SK-N-SH (cell line): ENCODE measurements around the gene EEF2K. TPM values are rescaled to one million over a fixed set of nuclear protein-coding genes. Genes with fewer than 3 reads are reported as not detected.

ENCODE experiments used
- CTCF ChIA-PET: fragments of 300-600, 350-600 bp; formaldehyde crosslinking; extraction: SDS; loops from one replicate; lab custom pipeline; 2021; lab: Yijun Ruan, JAX
- POLR2A ChIA-PET: fragments of 350-600 bp; sonication (Branson Sonifier 250); formaldehyde crosslinking; extraction: SDS; loops from one replicate; lab custom pipeline; 2020; ENCODE audit warnings: antibody characterized with exemption, inconsistent platforms; lab: Yijun Ruan, JAX
- DNase-seq: peaks from one replicate; pipeline ENCODE4 v3.0.0; 2012
- H2AFZ ChIP-seq: fragments of 200-600 bp; sonication (generic); 2 replicates; pipeline ENCODE4 v1.8.1; 2016; ENCODE audit warnings: antibody characterized with exemption, mild to moderate bottlenecking, low read depth
- H3F3A ChIP-seq: fragments of 200-600 bp; sonication (generic); replicated peaks from 2 replicates; pipeline ENCODE3; 2016; ENCODE audit warnings: antibody characterized with exemption, mild to moderate bottlenecking; ENCODE audit not compliant: insufficient read depth
- H3K27ac ChIP-seq, 2 experiments: fragments of 200-500 bp in 1 of 2; fragments of 200-600 bp in 1 of 2; sonication (Bioruptor generic) in 1 of 2; sonication (generic), shearing (Covaris generic) in 1 of 2; 2 replicates each; pipeline versions ENCODE4 v1.5.1 to v1.6.1; 2014 to 2016; ENCODE audit warnings: low read depth in 2 of 2, inconsistent platforms in 1 of 2, low read length in 1 of 2, mild to moderate bottlenecking in 1 of 2, mixed read lengths in 1 of 2
- H3K27me3 ChIP-seq: fragments of 200-600 bp; sonication (generic), shearing (Covaris generic); 2 replicates; pipeline ENCODE4 v1.6.1; 2016; ENCODE audit warnings: mixed run types; ENCODE audit not compliant: insufficient read depth
- H3K36me3 ChIP-seq, 2 experiments: fragments of 200-500 bp in 1 of 2; fragments of 200-600 bp in 1 of 2; sonication (Bioruptor generic) in 1 of 2; sonication (generic) in 1 of 2; replicated peaks in 1 of 2; 2 replicates each; pipeline versions ENCODE3 to v1.5.1; 2014 to 2016; ENCODE audit warnings: low read length in 1 of 2, mild to moderate bottlenecking in 1 of 2; ENCODE audit not compliant: insufficient read depth in 2 of 2, control insufficient read depth in 1 of 2
- H3K4me1 ChIP-seq, 2 experiments: fragments of 200-500 bp in 1 of 2; fragments of 200-600 bp in 1 of 2; sonication (Bioruptor generic) in 1 of 2; sonication (generic), shearing (Covaris generic) in 1 of 2; 2 replicates each; pipeline versions ENCODE4 v1.5.1 to v1.6.1; 2014 to 2016; ENCODE audit warnings: low read depth in 1 of 2, low read length in 1 of 2, mixed run types in 1 of 2; ENCODE audit not compliant: insufficient read depth in 2 of 2, control insufficient read depth in 1 of 2
- H3K4me2 ChIP-seq: fragments of 200-600 bp; sonication (generic), shearing (Covaris generic); 2 replicates; pipeline ENCODE4 v1.6.1; 2017; ENCODE audit warnings: mixed run types
- H3K4me3 ChIP-seq, 2 experiments: fragments of 200-500 bp in 1 of 2; fragments of 200-600 bp in 1 of 2; sonication (Bioruptor generic) in 1 of 2; sonication (generic), shearing (Covaris generic) in 1 of 2; 2 replicates each; pipeline versions ENCODE4 v1.5.1 to v1.8.1; 2014 to 2016; ENCODE audit warnings: low read depth in 2 of 2, inconsistent platforms in 1 of 2, low read length in 1 of 2, mild to moderate bottlenecking in 1 of 2, mixed read lengths in 1 of 2, moderate library complexity in 1 of 2
- H3K79me2 ChIP-seq: fragments of 200-600 bp; sonication (generic); 2 replicates; pipeline ENCODE4 v1.8.1; 2017; ENCODE audit warnings: mild to moderate bottlenecking; ENCODE audit not compliant: insufficient read depth
- H3K9ac ChIP-seq: fragments of 200-600 bp; sonication (generic); 2 replicates; pipeline ENCODE4 v1.6.1; 2017; ENCODE audit warnings: mixed run types
- H3K9me2 ChIP-seq: fragments of 200-600 bp; sonication (generic); 2 replicates; pipeline ENCODE4 v1.6.1; 2017; ENCODE audit warnings: mixed run types
- H3K9me3 ChIP-seq: fragments of 200-600 bp; sonication (generic); 2 replicates; pipeline ENCODE4 v1.6.1; 2017; ENCODE audit warnings: mixed run types, mild to moderate bottlenecking, moderate library complexity
- H4K20me1 ChIP-seq: fragments of 200-600 bp; sonication (generic); 2 replicates; pipeline ENCODE4 v1.6.1; 2017; ENCODE audit warnings: mild to moderate bottlenecking, mixed run types; ENCODE audit not compliant: insufficient read depth
- CHD2 ChIP-seq: fragments of 150-350 bp; IDR thresholded peaks from 2 replicates; pipeline ENCODE4 v1.6.1; 2018; ENCODE audit warnings: low read length; ENCODE audit not compliant: partially characterized antibody
- CTCF ChIP-seq: fragments of 200-600 bp; sonication (generic); IDR thresholded peaks from 2 replicates; pipeline ENCODE4 v1.6.1; 2017; ENCODE audit warnings: antibody characterized with exemption, mild to moderate bottlenecking, moderate library complexity
- EP300 ChIP-seq, 2 experiments: IDR thresholded peaks; 2 replicates each; pipeline versions ENCODE4 v1.4.0 to v1.6.1; 2012; ENCODE audit warnings: borderline replicate concordance in 1 of 2, low read depth in 1 of 2, low read length in 1 of 2
- EZH2phosphoT487 ChIP-seq: fragments of 200-600 bp; sonication (generic); IDR thresholded peaks from 2 replicates; pipeline ENCODE4 v1.6.1; 2017; ENCODE audit warnings: low read depth, mixed run types, mild to moderate bottlenecking, antibody characterized with exemption, moderate library complexity, borderline replicate concordance
- FOXM1 ChIP-seq: IDR thresholded peaks from 2 replicates; pipeline ENCODE4 v1.4.0; 2012; ENCODE audit warnings: low read depth, mild to moderate bottlenecking
- IRF3 ChIP-seq: fragments of 150-350 bp; IDR thresholded peaks from 2 replicates; pipeline ENCODE4 v1.6.1; 2016; ENCODE audit warnings: mild to moderate bottlenecking, low read depth, low read length
- JUND ChIP-seq: IDR thresholded peaks from 2 replicates; pipeline ENCODE4 v1.4.0; 2012
- MEF2A ChIP-seq: IDR thresholded peaks from 2 replicates; pipeline ENCODE4 v1.4.0; 2012; ENCODE audit warnings: low read depth, borderline replicate concordance
- MXI1 ChIP-seq: IDR thresholded peaks from 2 replicates; pipeline ENCODE4 v1.6.1; 2012; ENCODE audit warnings: mild to moderate bottlenecking, low read depth, low read length, improper control_type of control experiment
- NFIC ChIP-seq: IDR thresholded peaks from 2 replicates; pipeline ENCODE4 v1.4.0; 2012; ENCODE audit warnings: borderline replicate concordance
- POLR2AphosphoS5 ChIP-seq: IDR thresholded peaks from 2 replicates; pipeline ENCODE4 v1.6.1; 2012; ENCODE audit warnings: low read depth, low read length
- RCOR1 ChIP-seq: fragments of 150-350 bp; IDR thresholded peaks from 2 replicates; pipeline ENCODE4 v1.6.1; 2017; ENCODE audit warnings: antibody characterized with exemption, low read length
- REST ChIP-seq: IDR thresholded peaks from 2 replicates; pipeline ENCODE4 v1.6.1; 2012; ENCODE audit warnings: mild to moderate bottlenecking, low read depth, low read length, moderate library complexity
- RFX5 ChIP-seq: IDR thresholded peaks from 2 replicates; pipeline ENCODE4 v1.6.1; 2012; ENCODE audit warnings: mild to moderate bottlenecking, improper control_type of control experiment, low read length
- SIN3A ChIP-seq: IDR thresholded peaks from 2 replicates; pipeline ENCODE4 v1.6.1; 2012; ENCODE audit warnings: low read depth, mild to moderate bottlenecking, low read length, moderate library complexity, borderline replicate concordance
- TCF12 ChIP-seq: IDR thresholded peaks from 2 replicates; pipeline ENCODE4 v1.4.0; 2012
- USF2 ChIP-seq: fragments of 150-350 bp; IDR thresholded peaks from 2 replicates; pipeline ENCODE4 v1.6.1; 2017; ENCODE audit warnings: antibody characterized with exemption, low read length, low read depth, borderline replicate concordance
- WGBS: methylation state at CpG from one replicate; pipeline ENCODE4 v1.1.6; 2017; ENCODE audit warnings: low lambda C conversion rate; 5-methylcytosine and 5-hydroxymethylcytosine counted together
- polyA plus RNA-seq, 3 experiments: library from polyadenylated mRNA; depleted of rRNA; stranded (reverse); fragments of >200 nt; gene quantifications; 2 replicates each; pipeline ENCODE4 v1.2.3, GENCODE V29; 2012

EEF2K gene
- polyA plus RNA-seq, 1 of the 3 experiments (the other 2 are of a cell fraction), result 8.0 TPM

- ChIA-PET POLR2A (no interaction called here), CTCF (interaction anchor here (1.0 to 9.3 kb wide), 7 partner anchors 9 to 186 kb away, joined by 3 to 115 read pairs (median 4); partner anchors contain the start of genes EEF2K and POLR3E)
- Histone ChIP-seq H3K4me3 (0 out of 4 replicates have a peak overlapping the region, but pooled peaks of 1 of the 2 experiments have one; percentile 62), H3K27ac (no peak overlapping the region; a peak in 1 of 4 replicates), H3K79me2 (no peaks in the 10 kb centered on the region), H3F3A (peaks cover 23% of the 10 kb centered on the region), H3K9ac (no peak overlapping the region), H4K20me1 (no peaks in the 10 kb centered on the region), H3K4me2 (peak overlapping the region; percentile 75), H3K4me1 (peaks cover 3 to 26% of the 10 kb centered on the region in 2 experiments; a peak in 2 of 4 replicates), H3K36me3 (no peaks in the 10 kb centered on the region), H3K9me2 (no peaks in the 10 kb centered on the region), H3K9me3 (no peaks in the 10 kb centered on the region), H3K27me3 (no peaks in the 10 kb centered on the region), H2AFZ (peak overlapping the region; percentile 77; the same call in 1 of the 2 replicates)
- no peak for DNase-seq
- 81% methylated on average over 16 of the region's 16 CpGs for WGBS
- TF ChIP-seq NFIC (no peak), MEF2A (no peak), USF2 (no peak)
Observed at GRCh38 chr16:22192261-22193062, 13.6 kb upstream of the EEF2K start.

GRCh38 chr16:22193063-22193411 is 13.0 kb upstream of the EEF2K start:
- Histone ChIP-seq H4K20me1 (no peaks in the 10 kb centered on the region), H3K4me2 (no peak overlapping the region), H3K9ac (no peak overlapping the region), H3K27ac (no peak overlapping the region), H3K9me3 (no peaks in the 10 kb centered on the region), H3K4me1 (peaks cover 3 to 26% of the 10 kb centered on the region in 2 experiments; a peak in 2 of 4 replicates), H3K27me3 (no peaks in the 10 kb centered on the region), H2AFZ (no peak overlapping the region), H3K4me3 (no peak overlapping the region), H3K9me2 (no peaks in the 10 kb centered on the region), H3K36me3 (no peaks in the 10 kb centered on the region), H3K79me2 (no peaks in the 10 kb centered on the region), H3F3A (peaks cover 23% of the 10 kb centered on the region)
- no peak for DNase-seq
- ChIA-PET CTCF (interaction anchor here (1.0 to 9.3 kb wide), 5 partner anchors 9 to 125 kb away, joined by 3 to 115 read pairs (median 4); partner anchors contain the start of genes EEF2K and POLR3E), POLR2A (no interaction called here)
- TF ChIP-seq EP300 (IDR thresholded peaks at IDR 0.05; ENCODE audit: borderline replicate concordance in 1 of 2, low read depth in 1 of 2, low read length in 1 of 2) (no peak), CTCF (no peak), MXI1 (no peak), TCF12 (no peak), REST (no peak), JUND (no peak), FOXM1 (no peak), NFIC (no peak), MEF2A (no peak), RFX5 (no peak), EZH2phosphoT487 (no peak), POLR2AphosphoS5 (no peak), RCOR1 (no peak), CHD2 (no peak), SIN3A (no peak), IRF3 (no peak), USF2 (no peak)
- WGBS, result 83% methylated on average over 2 of the region's 2 CpGs
